Measurements from ENCODE around the gene ZNF362. TPM values are rescaled to one million over a fixed set of nuclear protein-coding genes. Genes with fewer than 3 reads are reported as not detected.

The ZNF362 gene
- total and polyA plus RNA-seq, 10 of the 15 experiments (the other 5 are each of a cell fraction or from before 2014, with no cell fraction given), result 0.74 to 22.8 (median 7.4) TPM

- POLR2A ChIA-PET, result no interaction called here
- no peak overlapping the region for H3K27ac ChIP-seq (ENCODE audit: control insufficient read depth, insufficient read depth)
- ATAC-seq (no peak), DNase-seq (ENCODE audit: low read depth, low spot score) (no peak), FAIRE-seq (no peak)
- CTCF ChIA-PET, result interaction anchor here (1.0 to 1.5 kb wide), 3 partner anchors 10 to 25 kb away, joined by 3 to 10 read pairs (median 4); no protein-coding TSS in a partner anchor
- TF ChIP-seq SMAD5 (IDR thresholded peaks at IDR 0.05; ENCODE audit: low read depth), result no peak
- TF ChIP-seq MLLT1 (IDR thresholded peaks at IDR 0.05), result no peak
- no peak for TF ChIP-seq ZZZ3 (IDR thresholded peaks at IDR 0.05; ENCODE audit: control insufficient read depth, insufficient read length, low read depth)
- TF ChIP-seq HSF1 (IDR thresholded peaks at IDR 0.05; ENCODE audit: low read depth, low read length), result no peak
- no peak for TF ChIP-seq TBL1XR1 (IDR thresholded peaks at IDR 0.05; ENCODE audit: low read depth, low read length)
- TF ChIP-seq NBN (IDR thresholded peaks at IDR 0.05), result no peak
- no peak for TF ChIP-seq HCFC1 (IDR thresholded peaks at IDR 0.05; ENCODE audit: low read length)
- no peak for TF ChIP-seq CTCF (IDR thresholded peaks at IDR 0.05 in 2 of 3, conservative IDR thresholded peaks at IDR 0.05 in 1 of 3; ENCODE audit: control insufficient read depth in 2 of 3, extremely low read depth in 1 of 3, insufficient read depth in 1 of 3, low read depth in 3 of 3, low read length in 3 of 3)
- TF ChIP-seq SIN3A (IDR thresholded peaks at IDR 0.05; ENCODE audit: low read depth, low read length), result no peak
- in situ Hi-C loops (cut with MboI), result no loop called here
- no peaks in the 10 kb centered on the region for H3K79me2 ChIP-seq (ENCODE audit: control insufficient read depth, insufficient read depth, low read length)
- BruUV-seq (replicated peaks), result no TSS peak
- no peaks in the 10 kb centered on the region for H3K9me3 ChIP-seq (replicated peaks; ENCODE audit: control insufficient read depth, insufficient read depth, low read length)
- H4K20me1 ChIP-seq (ENCODE audit: control insufficient read depth, insufficient read depth), result no peaks in the 10 kb centered on the region; the same call in 1 of the 2 replicates
- H3K36me3 ChIP-seq (ENCODE audit: control insufficient read depth in 2 of 2, insufficient read depth in 2 of 2, low read length in 1 of 2), result no peaks in the 10 kb centered on the region; a peak in 2 of 4 replicates
- RAD21 ChIA-PET (ENCODE audit: unreplicated experiment), result interaction anchor here (0.5 kb wide), 1 partner anchor 1262 kb away, joined by 4 read pairs; no protein-coding TSS in a partner anchor
- no peak overlapping the region for H3K4me3 ChIP-seq
- SMC1A ChIA-PET (ENCODE audit: uncharacterized antibody, unreplicated experiment), result no interaction called here
- WGBS (ENCODE audit: insufficient coverage, insufficient replicate concordance, low lambda C conversion rate, missing lambda C conversion rate), result 65% methylated on average over 7 of the region's 7 CpGs
- H3K27me3 ChIP-seq (replicated peaks in 1 of 2; ENCODE audit: control insufficient read depth in 2 of 2, insufficient read depth in 2 of 2, low read length in 1 of 2), result no peaks in the 10 kb centered on the region
- intact Hi-C loops (cut with micrococcal nuclease; ENCODE audit: unreplicated experiment), result no loop called here
- no peak overlapping the region for H3K4me2 ChIP-seq (ENCODE audit: control insufficient read depth, insufficient read depth)
- H2AFZ ChIP-seq (ENCODE audit: control insufficient read depth, low read depth, low read length), result no peak overlapping the region
- no peak overlapping the region for H3K9ac ChIP-seq (ENCODE audit: control insufficient read depth, insufficient read depth, low read length)
- peaks cover 6% of the 10 kb centered on the region for H3K4me1 ChIP-seq (ENCODE audit: control insufficient read depth, insufficient read depth, low read length)
Observed at GRCh38 chr1:33270808-33271465, 14.6 kb downstream of the ZNF362 start.

All from GM12878 (cell line).